GM21447 (cell line): ENCODE results near the gene TOP2A.
"Not testable (repeated sequence)": the region's sequence is repeated elsewhere in the genome, so short reads cannot be mapped to it uniquely, and the experiment has no call there.

Source experiments
- ATAC-seq: cut with Tn5 transposase; IDR thresholded peaks from one replicate; pipeline ENCODE4 v1.9.1; 2021; ENCODE audit not compliant: unreplicated experiment

Gene TOP2A

GRCh38 chr17:40382251-40382650 lies 35.4 kb downstream of the TOP2A start:
- no peak for ATAC-seq

DNA sequence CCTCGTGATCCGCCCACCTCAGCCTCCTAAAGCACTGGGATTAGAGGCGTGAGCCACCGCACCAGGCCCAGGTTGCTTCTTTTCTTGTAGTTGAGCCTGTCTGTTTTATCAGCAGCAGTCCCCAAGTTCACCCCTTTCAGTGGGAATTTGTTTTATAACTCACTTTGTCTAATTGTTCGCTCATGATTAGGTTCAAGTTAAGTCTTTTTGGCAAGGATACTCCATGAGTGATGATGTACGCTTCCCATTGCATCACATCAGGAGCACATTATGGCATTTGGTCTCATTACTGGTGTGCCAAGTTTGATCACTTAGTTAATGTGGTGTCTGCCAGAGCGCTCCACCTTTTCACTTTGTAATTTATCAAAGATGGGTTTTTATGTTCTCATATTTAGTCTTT lies 38.7 kb downstream of the TOP2A start:
- no peak for ATAC-seq

DNA sequence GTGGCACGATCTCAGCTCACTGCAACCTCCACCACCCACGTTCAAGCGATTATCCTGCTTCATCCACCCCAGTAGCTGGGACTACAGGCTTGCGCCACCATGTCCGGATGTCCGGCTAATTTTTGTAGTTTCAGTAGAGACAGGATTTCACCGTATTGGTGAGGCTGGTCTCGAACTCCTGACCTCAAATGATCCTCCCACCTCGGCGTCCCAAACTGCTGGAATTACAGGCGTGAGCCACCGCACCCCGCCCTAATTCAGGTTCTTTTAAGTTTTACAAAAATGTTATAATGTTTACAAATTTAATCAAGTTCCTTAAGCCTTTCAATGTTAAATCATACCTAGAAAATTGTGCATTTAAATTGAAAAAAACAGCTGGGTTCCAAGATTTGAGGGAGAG lies 39.9 kb downstream of the TOP2A start:
- no peak for ATAC-seq

DNA sequence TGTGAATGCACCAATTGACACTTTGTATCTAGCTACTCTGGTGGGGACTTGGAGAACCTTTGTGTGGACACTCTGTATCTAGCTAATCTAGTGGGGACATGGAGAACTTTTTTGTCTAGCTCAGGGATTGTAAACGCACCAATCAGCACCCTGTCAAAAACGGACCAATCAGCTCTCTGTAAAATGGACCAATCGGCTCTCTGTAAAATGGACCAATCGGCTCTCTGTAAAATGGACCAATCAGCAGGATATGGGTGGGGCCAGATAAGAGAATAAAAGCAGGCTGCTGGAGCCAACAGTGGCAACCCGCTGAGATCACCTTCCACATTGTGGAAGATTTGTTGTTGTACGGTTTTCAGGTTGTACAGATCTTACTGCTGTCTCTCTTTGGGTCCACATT lies 41.2 kb downstream of the TOP2A start:
- ATAC-seq = not testable (repeated sequence)

- not testable (repeated sequence) for ATAC-seq
These were observed 41.9 kb downstream of the TOP2A start for GRCh38 chr17:40375786-40376185.

- ATAC-seq = no peak
These were observed 42.7 kb downstream of the TOP2A start for GRCh38 chr17:40374821-40375498.

DNA sequence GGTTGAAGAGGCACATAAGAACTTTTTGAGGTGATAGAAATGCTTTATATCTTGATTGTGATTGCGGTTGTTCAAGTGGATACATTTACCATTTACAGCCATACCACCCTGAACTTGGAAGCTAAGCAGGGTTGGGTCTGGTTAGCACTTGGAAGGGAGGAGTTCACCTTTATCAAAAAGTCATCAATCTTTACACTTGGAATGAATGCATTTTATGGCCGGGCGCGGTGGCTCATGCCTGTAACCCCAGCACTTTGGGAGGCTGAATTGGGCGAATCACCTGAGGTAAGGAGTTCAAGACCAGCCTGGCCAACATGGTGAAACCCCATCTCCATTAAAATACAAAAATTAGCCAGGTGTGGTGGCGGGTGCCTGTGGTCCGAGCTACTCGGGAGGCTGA lies 43.7 kb downstream of the TOP2A start:
- no peak for ATAC-seq

DNA sequence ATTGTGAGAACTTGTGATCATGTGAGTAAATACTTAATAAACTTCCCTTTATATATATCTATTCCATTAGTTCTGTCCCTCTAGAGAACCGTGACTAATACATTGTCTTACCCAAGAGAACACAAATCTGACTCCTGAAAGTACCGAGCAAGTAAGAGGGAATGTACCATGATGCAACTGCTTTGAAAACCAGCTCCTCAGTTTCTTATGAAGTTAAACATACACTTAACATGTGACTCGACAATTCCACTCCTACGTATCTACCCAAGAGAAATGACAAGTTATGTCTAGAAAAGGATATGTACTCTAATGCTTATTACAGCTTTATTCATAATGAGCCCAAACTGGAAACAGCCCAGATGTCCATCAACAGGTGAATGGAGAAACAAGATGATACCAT lies 44.4 kb downstream of the TOP2A start:
- no peak for ATAC-seq

DNA sequence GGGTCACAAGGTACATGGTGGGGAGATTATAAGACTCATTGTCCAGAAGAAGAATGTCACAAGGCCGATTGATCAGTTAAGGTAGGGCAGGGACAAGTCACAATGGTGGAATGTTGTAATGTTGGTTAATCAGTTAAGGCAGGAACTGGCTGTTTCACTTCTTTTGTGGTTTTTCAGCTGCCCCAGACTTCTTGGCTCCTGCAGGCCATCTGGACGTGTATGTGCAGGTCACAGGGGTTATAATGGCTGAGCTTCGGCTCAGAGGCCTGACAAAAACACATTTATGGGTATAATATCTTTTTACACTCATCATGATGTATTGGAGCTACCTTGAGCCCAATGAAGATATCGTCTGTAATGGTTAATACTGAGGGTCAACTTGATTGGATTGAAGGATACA lies 45.1 kb downstream of the TOP2A start:
- not testable (repeated sequence) for ATAC-seq

GRCh38 chr17:40372031-40372430 lies 45.7 kb downstream of the TOP2A start:
- no peak for ATAC-seq

DNA sequence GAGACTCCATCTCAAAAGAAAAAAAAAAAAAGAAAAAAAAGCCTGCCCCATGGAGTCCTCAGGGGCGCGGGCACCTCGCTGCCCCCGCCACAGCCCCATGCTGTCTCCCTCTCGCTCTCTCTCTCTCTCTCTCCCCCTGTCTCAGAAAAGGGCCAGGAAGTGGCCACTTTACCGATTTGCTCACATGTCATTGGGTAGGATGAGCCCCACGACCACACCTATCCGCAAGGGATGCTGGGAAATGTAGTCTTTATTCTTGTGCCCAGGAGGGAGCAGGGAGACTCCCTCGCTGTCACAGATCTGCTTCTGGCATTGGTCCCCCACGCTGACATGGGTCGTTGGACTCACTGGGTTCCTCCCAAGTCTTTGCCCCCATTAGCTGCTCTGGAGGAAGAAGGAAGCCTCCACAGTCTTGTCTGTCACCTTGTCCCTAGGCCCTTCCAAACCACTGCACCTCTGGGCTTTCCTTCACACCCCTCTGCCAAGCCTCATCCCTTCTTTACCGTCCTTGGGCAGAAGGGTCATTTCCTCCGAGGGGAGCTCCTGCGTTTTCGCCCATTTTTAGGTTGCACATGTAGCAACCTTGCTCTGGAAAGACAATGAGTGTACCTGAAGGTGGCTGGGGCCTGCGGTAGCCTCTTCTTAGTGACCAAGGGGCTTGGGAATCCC lies 46.3 kb downstream of the TOP2A start:
- no peak for ATAC-seq

DNA sequence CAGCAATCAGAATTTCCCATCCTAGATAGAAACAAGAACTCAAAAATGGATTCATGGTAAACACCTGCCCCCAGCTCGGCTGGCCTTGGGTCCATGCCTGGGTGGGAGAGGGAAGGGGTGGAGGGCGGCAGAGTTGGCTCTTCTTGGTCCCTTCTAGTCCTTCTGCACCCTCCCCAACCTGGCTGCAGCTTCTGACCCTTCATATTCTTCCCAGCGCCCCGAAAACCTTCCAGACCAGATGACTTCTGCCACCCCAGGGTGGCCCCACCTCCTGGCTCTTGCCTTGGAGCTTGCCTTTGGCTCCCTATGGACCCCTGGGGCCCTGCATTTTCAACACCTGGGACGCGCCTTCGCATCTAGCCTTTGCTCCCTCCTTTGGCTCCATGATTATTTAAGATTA lies 47.8 kb downstream of the TOP2A start:
- ATAC-seq = no peak

DNA sequence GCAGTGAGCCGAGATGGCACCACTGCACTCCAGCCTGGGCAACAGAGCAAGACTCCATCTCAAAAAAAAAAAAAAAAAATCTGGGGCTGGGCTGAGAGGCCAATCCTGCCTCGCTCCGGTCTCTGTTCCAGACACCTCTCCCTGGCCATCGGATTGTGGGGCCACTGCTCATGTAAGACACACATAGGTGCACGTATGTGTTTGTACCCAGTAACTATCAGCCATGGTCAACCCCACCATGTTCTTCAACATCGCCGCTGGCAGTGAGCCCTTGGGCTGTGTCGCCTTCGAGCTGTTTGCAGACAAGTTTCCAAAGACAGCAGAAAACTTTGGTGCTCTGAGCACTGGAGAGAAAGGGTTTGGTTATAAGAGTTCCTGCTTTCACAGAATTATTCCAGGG lies 50.0 kb downstream of the TOP2A start:
- not testable (repeated sequence) for ATAC-seq

GRCh38 chr17:40366861-40367518 lies 50.7 kb downstream of the TOP2A start:
- ATAC-seq = no peak

DNA sequence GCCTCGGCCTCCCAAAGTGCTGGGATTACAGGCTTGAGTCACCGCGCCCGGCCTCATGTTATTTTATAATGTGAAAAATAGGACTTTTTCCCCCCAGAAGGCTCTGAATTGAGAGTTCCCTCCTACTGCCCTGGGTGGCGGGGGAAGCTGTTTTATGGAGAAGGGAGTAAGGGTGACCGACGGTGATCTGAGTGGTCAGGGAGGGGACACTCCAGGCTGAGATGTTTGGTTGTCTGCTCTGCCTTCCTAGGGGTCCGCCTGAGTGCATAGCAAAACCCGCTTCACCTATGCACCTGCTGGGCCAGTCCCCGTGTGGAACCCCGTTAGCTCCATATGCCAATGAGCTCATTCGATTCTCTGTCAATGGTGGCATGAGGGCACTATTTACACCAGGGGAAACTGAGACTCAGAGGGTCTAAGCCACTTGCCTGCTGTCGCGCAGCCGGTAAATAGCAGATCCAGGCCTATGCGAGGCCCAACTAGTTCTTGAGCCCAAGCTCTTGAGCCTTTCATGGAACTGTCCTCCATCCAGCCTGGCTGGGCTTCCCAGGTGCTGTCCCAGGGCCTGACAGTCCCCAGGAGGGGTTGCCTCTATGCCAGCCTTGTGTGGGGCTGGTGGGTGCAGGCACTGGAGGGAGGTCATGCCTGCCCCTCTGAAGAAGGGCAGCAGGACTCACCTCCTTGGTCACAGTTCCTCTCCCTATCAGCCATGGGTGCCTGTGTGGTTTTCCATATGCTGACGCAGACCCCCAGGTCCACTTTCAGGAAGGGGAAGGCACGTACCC lies 51.4 kb downstream of the TOP2A start:
- no peak for ATAC-seq

GRCh38 chr17:40364906-40365305 lies 52.8 kb downstream of the TOP2A start:
- no peak for ATAC-seq

DNA sequence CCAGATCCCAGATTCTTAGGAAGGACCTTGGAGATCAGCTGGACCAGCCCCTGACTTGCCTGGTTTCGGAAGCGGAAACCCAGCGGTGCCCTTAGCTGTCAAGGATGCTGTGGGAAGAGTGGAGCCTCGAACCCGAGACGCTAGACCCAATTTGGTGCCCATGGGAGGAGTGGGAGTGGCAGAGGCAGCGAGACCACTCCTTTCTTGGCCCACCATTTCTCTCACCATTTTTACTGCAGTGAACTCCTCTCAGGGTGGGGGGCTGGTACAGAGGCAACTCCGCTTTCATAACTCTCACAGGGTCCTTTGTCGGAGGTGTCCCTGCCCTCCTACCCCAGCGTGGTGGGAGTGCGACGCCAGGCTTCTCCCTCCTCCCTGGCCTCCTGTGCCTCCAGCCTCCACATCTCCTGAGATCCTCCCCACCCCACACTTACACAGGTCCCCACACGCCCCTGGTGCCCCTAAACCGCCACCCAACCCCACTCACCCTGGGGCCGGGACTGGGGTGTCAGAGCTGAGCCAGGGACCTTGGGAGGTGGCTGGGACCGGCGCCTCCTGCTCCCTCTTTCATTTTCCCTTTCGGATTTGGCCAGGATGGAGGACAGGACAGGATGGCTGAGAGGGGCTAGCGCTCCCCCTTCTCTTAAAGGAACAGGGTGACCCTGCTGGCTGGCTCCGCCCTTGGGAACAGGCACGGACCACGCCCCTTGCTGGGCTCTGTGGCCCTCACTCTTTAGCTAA lies 53.4 kb downstream of the TOP2A start, which contains the start of gene GJD3:
Gene GJD3 (minus strand): TSS at position 617 of the 741 bp plus-strand sequence. CDS start 922 bp downstream, outside the sequence.
- ATAC-seq = no peak

DNA sequence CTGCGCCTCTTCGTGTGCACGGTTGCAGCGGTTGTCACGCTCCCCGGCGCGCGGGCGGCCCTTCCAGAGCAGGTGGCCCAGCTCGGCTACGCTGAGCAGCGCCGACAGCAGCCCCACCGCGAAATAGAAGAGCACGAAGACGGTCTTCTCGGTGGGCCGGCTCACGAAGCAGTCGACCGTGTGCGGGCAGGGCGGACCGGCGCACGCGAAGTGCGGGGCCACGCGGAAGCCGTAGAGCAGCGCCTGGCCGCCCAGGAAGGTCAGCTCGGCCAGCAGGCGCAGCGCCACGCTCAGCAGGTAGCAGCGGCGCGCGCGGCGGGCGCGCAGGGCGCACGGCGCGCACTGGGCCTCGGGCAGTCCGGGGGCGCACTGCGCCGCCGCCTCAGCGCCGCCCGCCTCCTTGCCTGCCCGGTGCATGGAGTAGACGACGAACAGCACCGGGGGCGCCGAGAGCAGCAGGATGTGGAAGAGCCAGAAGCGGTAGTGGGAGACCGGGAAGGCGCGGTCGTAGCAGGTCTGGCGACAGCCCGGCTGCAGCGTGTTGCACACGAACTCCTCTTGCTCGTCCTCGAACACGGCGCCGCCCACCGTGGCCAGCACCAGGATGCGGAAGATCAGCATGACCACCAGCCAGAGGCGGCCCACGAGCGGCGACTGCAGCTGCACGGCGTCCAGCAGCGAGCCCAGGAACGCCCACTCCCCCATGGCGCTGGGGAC lies 54.4 kb downstream of the TOP2A start:
- peak; percentile 27 for ATAC-seq

GRCh38 chr17:40362696-40363110 lies 55.0 kb downstream of the TOP2A start:
- ATAC-seq = peak; percentile 55
